ENCODE measurements around the gene MAP2K5. TPM values are rescaled to one million over a fixed set of nuclear protein-coding genes. Genes with fewer than 3 reads are reported as not detected.
A peak's percentile ranks its signal among the peaks of the same experiment; 100 is the strongest.

The MAP2K5 gene
- total RNA-seq, 2 experiments from 2014 or later, result 16.9 to 17.4 TPM

- Mint-ChIP-seq H3K4me1 (peaks cover 52% of the 10 kb centered on the region), H3K9me3 (no peaks in the 10 kb centered on the region), H3K27me3 (peaks cover 67% of the 10 kb centered on the region), H3K36me3 (ENCODE audit: low read depth) (peaks cover 6% of the 10 kb centered on the region), H3K4me3 (peak overlapping the region; percentile 44), H3K27ac (no peak overlapping the region)
- ChIA-PET CTCF (interaction anchor here (0.6 to 4.3 kb wide), 10 partner anchors 11 to 889 kb away, joined by 3 to 52 read pairs (median 3); no protein-coding TSS in a partner anchor), POLR2A (no interaction called here)
- DNase-seq, result no peak
Observed at GRCh38 chr15:67836134-67836455, 293.6 kb downstream of the MAP2K5 start.

DNA sequence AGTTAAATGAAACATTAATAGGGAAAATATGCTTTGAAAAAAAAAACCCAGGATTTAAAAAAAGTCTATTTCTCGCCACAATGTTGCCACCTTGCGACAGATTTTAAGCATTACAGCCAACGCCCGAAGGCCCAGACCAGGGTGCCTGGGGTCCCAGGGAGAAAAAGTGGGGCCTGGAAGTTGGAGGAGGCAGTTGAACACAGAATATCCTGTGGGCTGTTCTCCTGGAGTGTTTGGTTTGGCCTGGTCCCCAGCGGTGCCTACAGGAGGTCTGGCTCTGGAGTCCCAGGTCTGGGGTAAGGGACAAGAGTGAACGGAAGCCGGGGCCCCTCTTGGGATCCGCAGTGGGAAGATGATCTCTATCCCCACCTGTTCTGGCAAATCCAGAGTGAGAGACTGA lies 294.0 kb downstream of the MAP2K5 start:
- Mint-ChIP-seq H3K9me3 (no peaks in the 10 kb centered on the region), H3K4me3 (peak overlapping the region; percentile 44), H3K27me3 (peaks cover 64% of the 10 kb centered on the region), H3K36me3 (ENCODE audit: low read depth) (peaks cover 6% of the 10 kb centered on the region), H3K4me1 (peaks cover 56% of the 10 kb centered on the region), H3K27ac (no peak overlapping the region)
- ChIA-PET POLR2A (no interaction called here), CTCF (interaction anchor here (0.6 to 4.3 kb wide), 11 partner anchors 10 to 890 kb away, joined by 3 to 52 read pairs (median 3); no protein-coding TSS in a partner anchor)
- DNase-seq, result peak; percentile 57

- no peak for DNase-seq
- peaks cover 60% of the 10 kb centered on the region for H3K27me3 Mint-ChIP-seq
- H3K9me3 Mint-ChIP-seq, result no peaks in the 10 kb centered on the region
- POLR2A ChIA-PET, result interaction anchor here (1.4 kb wide), 1 partner anchor 379 kb away, joined by 4 read pairs; no protein-coding TSS in a partner anchor
- H3K4me3 Mint-ChIP-seq, result no peak overlapping the region
- peaks cover 59% of the 10 kb centered on the region for H3K4me1 Mint-ChIP-seq
- H3K36me3 Mint-ChIP-seq (ENCODE audit: low read depth), result peaks cover 6% of the 10 kb centered on the region
- no peak overlapping the region for H3K27ac Mint-ChIP-seq
- CTCF ChIA-PET, result interaction anchor here (1.1 to 4.3 kb wide), 4 partner anchors 53 to 890 kb away, joined by 4 to 52 read pairs (median 11); no protein-coding TSS in a partner anchor
Observed at GRCh38 chr15:67836955-67837354, 294.5 kb downstream of the MAP2K5 start.

- CTCF ChIA-PET, result interaction anchor here (0.5 to 4.3 kb wide), 3 partner anchors 55 to 314 kb away, joined by 3 to 17 read pairs (median 5); no protein-coding TSS in a partner anchor
- no peak for DNase-seq
- peak overlapping the region; percentile 24 for H3K4me3 Mint-ChIP-seq
- peaks cover 41% of the 10 kb centered on the region for H3K27me3 Mint-ChIP-seq
- H3K9me3 Mint-ChIP-seq, result no peaks in the 10 kb centered on the region
- H3K27ac Mint-ChIP-seq, result no peak overlapping the region
- POLR2A ChIA-PET, result no interaction called here
- peaks cover 49% of the 10 kb centered on the region for H3K4me1 Mint-ChIP-seq
- H3K36me3 Mint-ChIP-seq (ENCODE audit: low read depth), result peaks cover 6% of the 10 kb centered on the region
Observed at GRCh38 chr15:67838789-67839332, 296.4 kb downstream of the MAP2K5 start.

DNA sequence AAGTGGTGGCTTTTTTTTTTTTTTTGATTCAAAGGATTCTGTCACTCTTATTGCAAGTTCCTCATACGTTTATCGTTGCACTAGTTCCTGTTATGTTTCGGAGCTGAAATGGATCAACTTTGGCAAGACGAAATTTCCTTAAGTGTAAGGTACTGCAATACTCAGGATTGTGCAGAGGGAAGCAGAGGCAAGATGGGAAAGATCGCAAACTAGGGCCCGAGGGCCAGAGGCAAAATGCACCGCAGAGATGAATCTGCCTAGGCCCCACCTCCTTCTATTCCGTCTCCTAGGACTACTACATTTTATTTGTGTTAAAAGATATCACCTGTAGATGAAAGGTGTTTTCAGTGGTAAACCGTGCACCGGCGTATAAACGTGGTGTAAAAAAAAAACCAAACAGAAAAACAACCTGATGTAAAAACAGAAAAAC lies 297.0 kb downstream of the MAP2K5 start:
- ChIA-PET POLR2A (no interaction called here), CTCF (interaction anchor here (0.5 to 4.3 kb wide), 3 partner anchors 56 to 315 kb away, joined by 3 to 17 read pairs (median 5); no protein-coding TSS in a partner anchor)
- Mint-ChIP-seq H3K36me3 (ENCODE audit: low read depth) (peaks cover 6% of the 10 kb centered on the region), H3K9me3 (no peaks in the 10 kb centered on the region), H3K27me3 (peaks cover 35% of the 10 kb centered on the region), H3K4me3 (peak overlapping the region; percentile 85), H3K4me1 (peaks cover 44% of the 10 kb centered on the region), H3K27ac (peak overlapping the region; percentile 90)
- no peak for DNase-seq

DNA sequence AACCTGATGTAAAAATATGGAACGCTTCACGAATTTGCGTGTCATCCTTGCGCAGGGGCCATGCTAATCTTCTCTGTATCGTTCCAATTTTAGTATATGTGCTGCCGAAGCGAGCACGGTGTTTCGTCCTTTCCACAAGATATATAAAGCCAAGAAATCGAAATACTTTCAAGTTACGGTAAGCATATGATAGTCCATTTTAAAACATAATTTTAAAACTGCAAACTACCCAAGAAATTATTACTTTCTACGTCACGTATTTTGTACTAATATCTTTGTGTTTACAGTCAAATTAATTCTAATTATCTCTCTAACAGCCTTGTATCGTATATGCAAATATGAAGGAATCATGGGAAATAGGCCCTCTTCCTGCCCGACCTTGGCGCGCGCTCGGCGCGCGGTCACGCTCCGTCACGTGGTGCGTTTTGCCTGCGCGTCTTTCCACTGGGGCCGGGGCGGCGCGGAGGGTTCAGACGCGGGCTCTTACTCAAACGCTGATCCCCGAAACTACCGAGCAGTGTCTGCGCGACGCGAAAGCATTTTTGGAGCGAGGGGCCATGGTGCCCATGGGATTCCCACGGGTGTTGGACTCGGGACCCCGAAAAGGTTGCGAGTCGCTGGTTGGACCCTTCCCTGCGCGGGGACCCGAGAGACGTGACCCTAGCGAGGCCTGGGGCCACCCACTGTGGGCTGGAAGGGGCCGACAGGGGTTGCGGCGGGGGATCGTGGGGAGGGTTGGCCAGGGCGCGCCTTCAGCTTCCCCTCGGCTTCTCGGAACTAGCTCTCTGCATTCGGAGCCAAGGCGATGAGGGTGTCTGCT lies 297.6 kb downstream of the MAP2K5 start, which contains the start of gene RNU6-1:
Gene RNU6-1, minus strand, starts transcription at position 117 of the 820 bp plus-strand sequence.
- H3K4me1 Mint-ChIP-seq, result peaks cover 39% of the 10 kb centered on the region
- peak; percentile 96 for DNase-seq

DNA sequence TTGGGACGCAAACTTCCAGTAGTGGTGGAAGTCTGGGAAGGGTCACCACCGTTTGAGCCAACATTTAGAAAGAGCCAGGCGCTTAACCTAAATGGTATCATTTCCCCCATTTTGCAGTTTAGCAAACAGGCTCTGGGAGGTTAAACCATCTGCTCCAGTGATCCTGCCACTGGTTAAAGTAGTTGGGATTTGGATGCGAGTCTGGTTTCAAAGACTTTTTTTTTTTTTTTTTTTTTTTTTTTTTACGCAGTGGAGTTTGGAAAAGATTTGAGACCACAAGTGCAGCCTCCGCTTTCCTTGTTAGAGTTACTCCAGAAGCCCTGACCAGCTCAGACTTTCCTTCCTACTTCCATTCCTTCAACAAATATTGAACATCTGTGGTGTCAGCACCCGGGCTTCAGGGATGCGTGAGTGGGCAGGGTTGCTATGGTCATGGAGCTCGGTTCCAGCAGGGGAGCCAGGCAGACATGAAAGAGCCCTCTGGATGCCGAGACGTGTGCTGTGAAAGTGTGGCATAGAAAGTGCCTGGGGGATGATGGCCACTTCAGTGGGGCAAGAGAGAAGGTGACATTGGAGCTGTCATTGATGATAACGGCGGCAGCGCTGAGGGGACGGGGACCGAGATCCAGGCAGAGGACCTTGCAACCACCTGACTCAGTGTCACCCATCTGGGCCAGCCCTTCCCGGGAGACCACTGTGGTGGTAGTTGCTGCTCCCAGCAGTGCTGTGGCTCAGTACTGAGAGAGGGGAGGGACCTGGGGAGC lies 298.4 kb downstream of the MAP2K5 start:
- POLR2A ChIA-PET, result interaction anchor here (0.6 to 2.0 kb wide), 11 partner anchors 11 to 437 kb away, joined by 3 to 17 read pairs (median 4); partner anchors contain the start of genes CLN6, FEM1B, MAP2K5 and PIAS1
- Mint-ChIP-seq H3K27ac (peak overlapping the region; percentile 90), H3K36me3 (ENCODE audit: low read depth) (peaks cover 6% of the 10 kb centered on the region), H3K4me1 (peaks cover 32% of the 10 kb centered on the region), H3K4me3 (peak overlapping the region; percentile 85), H3K27me3 (peaks cover 21% of the 10 kb centered on the region), H3K9me3 (no peaks in the 10 kb centered on the region)
- no peak for DNase-seq
- CTCF ChIA-PET, result interaction anchor here (0.7 to 1.3 kb wide), 5 partner anchors 17 to 440 kb away, joined by 3 read pairs; no protein-coding TSS in a partner anchor

More for the DNA sequence above, 297.6 kb downstream of the MAP2K5 start, which contains the start of gene RNU6-1:
- Mint-ChIP-seq H3K36me3 (ENCODE audit: low read depth) (peaks cover 6% of the 10 kb centered on the region), H3K4me3 (peak within 1 kb of the TSS; percentile 85), H3K27me3 (peaks cover 29% of the 10 kb centered on the region), H3K9me3 (no peaks in the 10 kb centered on the region), H3K27ac (peak within 1 kb of the TSS; percentile 90)
- ChIA-PET POLR2A (interaction anchor here (1.1 to 2.0 kb wide), 8 partner anchors 214 to 437 kb away, joined by 3 to 17 read pairs (median 4); partner anchors contain the start of genes CLN6, FEM1B, MAP2K5 and PIAS1), CTCF (interaction anchor here (1.1 to 1.2 kb wide), 4 partner anchors 23 to 440 kb away, joined by 3 to 5 read pairs (median 3); no protein-coding TSS in a partner anchor)

DNA sequence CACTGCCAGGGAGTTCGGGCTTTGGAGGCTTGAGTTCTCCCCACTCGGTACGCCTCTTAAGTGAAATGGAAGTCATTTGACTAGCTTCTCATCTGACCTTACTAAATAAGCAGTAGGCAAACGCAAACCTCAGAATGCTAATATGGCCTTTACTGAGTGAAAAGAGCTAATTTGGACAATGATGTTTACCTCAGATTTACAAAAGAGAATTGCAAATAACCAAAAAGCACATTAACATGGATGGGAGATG lies 298.9 kb downstream of the MAP2K5 start:
- no peak for DNase-seq
- Mint-ChIP-seq H3K36me3 (ENCODE audit: low read depth) (peaks cover 6% of the 10 kb centered on the region), H3K27me3 (peaks cover 16% of the 10 kb centered on the region), H3K4me3 (peak overlapping the region; percentile 85), H3K9me3 (no peaks in the 10 kb centered on the region), H3K27ac (no peak overlapping the region), H3K4me1 (peaks cover 27% of the 10 kb centered on the region)
- ChIA-PET CTCF (interaction anchor here (0.7 to 1.3 kb wide), 5 partner anchors 16 to 439 kb away, joined by 3 read pairs; no protein-coding TSS in a partner anchor), POLR2A (interaction anchor here (0.6 to 2.0 kb wide), 10 partner anchors 11 to 436 kb away, joined by 3 to 17 read pairs (median 4); partner anchors contain the start of genes CLN6, FEM1B and PIAS1)

GRCh38 chr15:67843092-67843501 lies 300.6 kb downstream of the MAP2K5 start:
- POLR2A ChIA-PET, result no interaction called here

GRCh38 chr15:67843571-67844387 lies 301.3 kb downstream of the MAP2K5 start:
- no peak for DNase-seq
- no peak overlapping the region for H3K27ac Mint-ChIP-seq
- CTCF ChIA-PET, result no interaction called here
- H3K27me3 Mint-ChIP-seq, result peaks cover 10% of the 10 kb centered on the region
- peaks cover 6% of the 10 kb centered on the region for H3K36me3 Mint-ChIP-seq (ENCODE audit: low read depth)
- H3K4me1 Mint-ChIP-seq, result peaks cover 21% of the 10 kb centered on the region
- POLR2A ChIA-PET, result interaction anchor here (0.7 kb wide), 1 partner anchor 20 kb away, joined by 3 read pairs; no protein-coding TSS in a partner anchor
- H3K9me3 Mint-ChIP-seq, result no peaks in the 10 kb centered on the region
- no peak overlapping the region for H3K4me3 Mint-ChIP-seq

More at GRCh38 chr15:67843092-67843501, 300.6 kb downstream of the MAP2K5 start:
- Mint-ChIP-seq H3K9me3 (no peaks in the 10 kb centered on the region), H3K4me3 (no peak overlapping the region), H3K4me1 (peaks cover 26% of the 10 kb centered on the region), H3K36me3 (ENCODE audit: low read depth) (peaks cover 6% of the 10 kb centered on the region), H3K27me3 (peaks cover 10% of the 10 kb centered on the region), H3K27ac (no peak overlapping the region)
- CTCF ChIA-PET, result no interaction called here
- DNase-seq, result no peak

DNA sequence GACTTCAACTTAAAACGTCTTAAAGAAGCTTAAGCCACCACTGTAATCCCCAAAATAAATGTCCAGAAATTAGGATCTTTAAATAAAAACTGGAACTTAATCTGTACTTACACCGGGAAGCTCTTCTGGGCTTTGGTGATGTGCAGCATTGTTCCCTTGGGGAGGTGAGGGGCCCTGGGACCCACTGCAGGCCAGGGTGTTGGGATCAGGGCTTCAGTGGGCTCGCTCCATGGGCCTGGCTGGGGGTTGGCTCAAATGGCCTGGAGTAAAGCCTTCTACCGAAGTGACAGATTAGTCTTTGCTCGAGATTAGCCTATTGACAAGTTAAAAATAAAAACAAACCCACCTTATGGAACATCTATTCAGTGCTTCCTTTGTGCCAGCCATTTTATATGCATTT lies 303.5 kb downstream of the MAP2K5 start:
- Mint-ChIP-seq H3K36me3 (ENCODE audit: low read depth) (no peaks in the 10 kb centered on the region), H3K27me3 (peaks cover 15% of the 10 kb centered on the region), H3K9me3 (no peaks in the 10 kb centered on the region), H3K4me1 (peaks cover 8% of the 10 kb centered on the region), H3K27ac (no peak overlapping the region), H3K4me3 (no peak overlapping the region)
- no peak for DNase-seq
- ChIA-PET POLR2A (no interaction called here), CTCF (no interaction called here)

- Mint-ChIP-seq H3K27ac (no peak overlapping the region), H3K27me3 (peaks cover 20% of the 10 kb centered on the region), H3K4me1 (peaks cover 2% of the 10 kb centered on the region), H3K4me3 (no peak overlapping the region), H3K9me3 (no peaks in the 10 kb centered on the region), H3K36me3 (ENCODE audit: low read depth) (no peaks in the 10 kb centered on the region)
- DNase-seq, result no peak
- CTCF ChIA-PET, result no interaction called here
- POLR2A ChIA-PET, result no interaction called here
Observed at GRCh38 chr15:67849538-67849937, 307.0 kb downstream of the MAP2K5 start.

All from activated CD4-positive, alpha-beta memory T cell treated with anti-CD3 and anti-CD28 coated beads, Interleukin-2, amount 10 ng/mL, durations not matched to agents 7 days and 5 days (primary cell).